GM23338 (cell line): ENCODE results near the gene PGP. TPM values are rescaled to one million over a fixed set of nuclear protein-coding genes. Genes with fewer than 3 reads are reported as not detected.

Experiments
- ATAC-seq: fragments of 200-7000 bp; cut with Tn5 transposase; 3 replicates; pipeline ENCODE4 v1.9.1; 2020
- DNase-seq: peaks from one replicate; pipeline ENCODE4 v3.0.0-alpha.2; 2015; ENCODE audit warnings: low spot score
- H2AFZ ChIP-seq: fragments of 200-600 bp; sonication (generic); 2 replicates; pipeline ENCODE4 v1.8.0; 2016; ENCODE audit warnings: antibody characterized with exemption, mild to moderate bottlenecking, moderate library complexity
- H3F3A ChIP-seq: fragments of 200-600 bp; sonication (generic); replicated peaks from 2 replicates; pipeline ENCODE4 v1.8.0; 2017; ENCODE audit warnings: antibody characterized with exemption, mixed run types, low read depth
- H3K27ac ChIP-seq: fragments of 200-600 bp; sonication (generic); 2 replicates; pipeline ENCODE4 v1.6.1; 2016; ENCODE audit warnings: low read depth
- H3K27me3 ChIP-seq: fragments of 200-600 bp; sonication (generic); 2 replicates; pipeline ENCODE4 v1.8.0; 2016; ENCODE audit warnings: mild to moderate bottlenecking, mixed run types, moderate library complexity; ENCODE audit not compliant: insufficient read depth
- H3K36me3 ChIP-seq: fragments of 200-600 bp; sonication (generic); 2 replicates; pipeline ENCODE4 v1.8.0; 2016; ENCODE audit warnings: mild to moderate bottlenecking; ENCODE audit not compliant: insufficient read depth
- H3K4me1 ChIP-seq: fragments of 200-600 bp; sonication (generic); 2 replicates; pipeline ENCODE4 v1.8.0; 2016; ENCODE audit warnings: mild to moderate bottlenecking, moderate library complexity; ENCODE audit not compliant: insufficient read depth
- H3K4me2 ChIP-seq: fragments of 200-600 bp; sonication (generic); 2 replicates; pipeline ENCODE4 v1.7.1; 2017; ENCODE audit warnings: mixed run types
- H3K4me3 ChIP-seq: fragments of 200-600 bp; sonication (generic); 2 replicates; pipeline ENCODE4 v1.6.1; 2016; ENCODE audit warnings: mixed run types
- H3K79me2 ChIP-seq: fragments of 200-600 bp; sonication (generic); replicated peaks from 2 replicates; pipeline ENCODE4 v1.8.0; 2017; ENCODE audit warnings: mild to moderate bottlenecking; ENCODE audit not compliant: insufficient read depth
- H3K9me2 ChIP-seq: fragments of 200-600 bp; sonication (generic); 2 replicates; pipeline ENCODE4 v1.8.0; 2017; ENCODE audit not compliant: insufficient read depth
- H4K20me1 ChIP-seq: fragments of 200-600 bp; sonication (generic); replicated peaks from 2 replicates; pipeline ENCODE4 v1.8.0; 2017; ENCODE audit warnings: mild to moderate bottlenecking; ENCODE audit not compliant: insufficient read depth
- H3K27ac Mint-ChIP-seq: 2 replicates; pipeline ENCODE4 v1.8.0; 2020; ENCODE audit warnings: inconsistent platforms, mild to moderate bottlenecking, moderate library complexity, mixed read lengths
- H3K27me3 Mint-ChIP-seq: 3 replicates; pipeline ENCODE4 v1.8.0; 2022; ENCODE audit warnings: low read depth, mild to moderate bottlenecking, moderate library complexity, mixed read lengths, inconsistent platforms; ENCODE audit not compliant: insufficient read depth, poor library complexity
- H3K36me3 Mint-ChIP-seq: 3 replicates; pipeline ENCODE4 v1.8.0; 2021; ENCODE audit warnings: low read depth, mild to moderate bottlenecking, inconsistent platforms, moderate library complexity, mixed read lengths
- H3K4me1 Mint-ChIP-seq: 3 replicates; pipeline ENCODE4 v1.8.0; 2020; ENCODE audit warnings: mild to moderate bottlenecking, inconsistent platforms, mixed read lengths
- H3K4me3 Mint-ChIP-seq: 3 replicates; pipeline ENCODE4 v1.8.0; 2021; ENCODE audit warnings: moderate library complexity, mild to moderate bottlenecking, inconsistent platforms, mixed read lengths
- H3K9me3 Mint-ChIP-seq: 3 replicates; pipeline ENCODE4 v1.8.0; 2020; ENCODE audit warnings: moderate library complexity, mild to moderate bottlenecking, inconsistent platforms, mixed read lengths
- CREB1 ChIP-seq: fragments of 250-450 bp; sonication (Bioruptor Pico); IDR thresholded peaks from 2 replicates; pipeline ENCODE4 v1.5.0; 2020; ENCODE audit warnings: low read depth, mild to moderate bottlenecking, moderate library complexity
- EZH2 ChIP-seq: fragments of 200-600 bp; sonication (generic); IDR thresholded peaks from one replicate; pipeline ENCODE4 v1.8.0; 2017; ENCODE audit warnings: antibody characterized with exemption, mild to moderate bottlenecking, low read depth; ENCODE audit not compliant: unreplicated experiment
- JUNB ChIP-seq: IDR thresholded peaks from one replicate; pipeline ENCODE4 v1.6.1; 2016; ENCODE audit warnings: antibody characterized with exemption; ENCODE audit not compliant: unreplicated experiment
- ZNF462 ChIP-seq: fragments of 250-450 bp; sonication (Bioruptor Pico); IDR thresholded peaks from 2 replicates; pipeline ENCODE4 v1.5.0; 2020; ENCODE audit warnings: mild to moderate bottlenecking, moderate library complexity
- polyA plus RNA-seq: library from polyadenylated mRNA; unstranded; fragments of >200 nt; fragmentation: Nextera tagmentation; extraction: Ambion mirVana; gene quantifications from 2 replicates; pipeline ENCODE4 v1.2.1, GENCODE V29; 2016
- total RNA-seq: library from RNA; depleted of rRNA; stranded (reverse); fragments of >200 nt; shearing (Covaris generic); gene quantifications from 2 replicates; pipeline ENCODE4 v1.2.3, GENCODE V29; 2014
- TF ChIP-seq, protein P1 (sequence below), 2 experiments: fragments of 200-600 bp in 1 of 2; sonication (generic) in 1 of 2; conservative IDR thresholded peaks; 2 replicates each; pipeline versions ENCODE4 v1.5.1 to v1.6.1; 2016 to 2017; ENCODE audit warnings: antibody characterized with exemption in 2 of 2, low read depth in 2 of 2, mild to moderate bottlenecking in 2 of 2, moderate library complexity in 1 of 2

The PGP gene
- total and polyA plus RNA-seq, 2 experiments from 2014 or later: 44.4 to 80.3 TPM

DNA sequence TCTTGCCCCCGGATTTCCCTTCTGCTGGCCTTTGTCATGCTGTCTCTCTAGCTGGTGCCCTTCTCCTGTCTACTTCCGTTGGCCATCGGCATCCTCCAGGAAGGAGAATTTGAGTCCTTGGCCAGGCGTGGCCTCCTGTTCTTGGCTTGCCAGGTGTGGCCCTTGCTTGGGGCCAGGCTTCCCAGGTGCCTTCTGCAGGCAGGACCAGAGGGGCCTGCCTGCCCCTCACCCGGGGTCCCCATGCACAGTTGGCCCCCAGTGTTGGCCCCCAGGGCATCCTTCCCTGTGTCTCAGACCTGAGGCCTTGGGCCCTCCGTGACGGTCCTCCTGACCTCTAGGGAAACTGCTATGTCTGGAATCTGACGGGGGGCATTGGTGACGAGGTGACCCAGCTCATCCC is 6.8 kb downstream of the PGP start (continued):
- TF ChIP-seq ZNF462 (CRISPR knock-in tag): no peak
- no peak for TF ChIP-seq CREB1 (CRISPR knock-in tag)
- no peak for TF ChIP-seq EZH2
- TF ChIP-seq, protein P1, sequence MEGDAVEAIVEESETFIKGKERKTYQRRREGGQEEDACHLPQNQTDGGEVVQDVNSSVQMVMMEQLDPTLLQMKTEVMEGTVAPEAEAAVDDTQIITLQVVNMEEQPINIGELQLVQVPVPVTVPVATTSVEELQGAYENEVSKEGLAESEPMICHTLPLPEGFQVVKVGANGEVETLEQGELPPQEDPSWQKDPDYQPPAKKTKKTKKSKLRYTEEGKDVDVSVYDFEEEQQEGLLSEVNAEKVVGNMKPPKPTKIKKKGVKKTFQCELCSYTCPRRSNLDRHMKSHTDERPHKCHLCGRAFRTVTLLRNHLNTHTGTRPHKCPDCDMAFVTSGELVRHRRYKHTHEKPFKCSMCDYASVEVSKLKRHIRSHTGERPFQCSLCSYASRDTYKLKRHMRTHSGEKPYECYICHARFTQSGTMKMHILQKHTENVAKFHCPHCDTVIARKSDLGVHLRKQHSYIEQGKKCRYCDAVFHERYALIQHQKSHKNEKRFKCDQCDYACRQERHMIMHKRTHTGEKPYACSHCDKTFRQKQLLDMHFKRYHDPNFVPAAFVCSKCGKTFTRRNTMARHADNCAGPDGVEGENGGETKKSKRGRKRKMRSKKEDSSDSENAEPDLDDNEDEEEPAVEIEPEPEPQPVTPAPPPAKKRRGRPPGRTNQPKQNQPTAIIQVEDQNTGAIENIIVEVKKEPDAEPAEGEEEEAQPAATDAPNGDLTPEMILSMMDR (conservative IDR thresholded peaks at IDR 0.05; ENCODE audit: low read depth in 2 of 2): no peak
- TF ChIP-seq JUNB: no peak

DNA sequence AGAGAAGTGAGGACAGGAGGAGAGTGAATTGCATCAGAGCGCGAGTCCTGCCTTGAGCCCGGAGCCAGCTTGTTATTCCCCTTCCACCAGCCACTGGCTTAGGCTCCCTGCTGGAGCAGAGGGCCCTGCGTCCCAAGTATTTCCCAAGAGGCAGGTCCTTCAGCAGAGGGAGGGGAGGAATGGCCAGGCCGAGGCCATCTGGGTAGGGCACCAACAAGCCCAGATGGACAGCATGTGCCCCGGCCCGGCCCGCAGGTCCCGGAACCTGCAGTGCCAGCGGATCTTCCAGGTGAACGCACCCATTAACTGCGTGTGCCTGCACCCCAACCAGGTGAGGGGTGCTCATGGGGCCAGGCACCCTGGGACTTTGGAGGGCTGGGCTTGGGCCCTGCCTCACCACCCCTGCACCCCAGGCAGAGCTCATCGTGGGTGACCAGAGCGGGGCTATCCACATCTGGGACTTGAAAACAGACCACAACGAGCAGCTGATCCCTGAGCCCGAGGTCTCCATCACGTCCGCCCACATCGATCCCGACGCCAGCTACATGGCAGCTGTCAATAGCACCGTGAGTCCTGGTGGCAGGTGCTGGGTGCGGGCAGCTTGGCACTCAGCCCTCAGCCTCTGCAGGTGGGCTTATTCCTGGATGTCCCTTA is 7.7 kb downstream of the PGP start:
- no peak for DNase-seq
- peaks cover 4% of the 10 kb centered on the region; the same call in 1 of the 2 replicates for H3K4me1 ChIP-seq
- TF ChIP-seq, protein P1 (conservative IDR thresholded peaks at IDR 0.05; ENCODE audit: low read depth in 2 of 2): no peak

More for the DNA sequence above, 7.7 kb downstream of the PGP start:
- no peak overlapping the region for H3K4me3 ChIP-seq
- no peaks in the 10 kb centered on the region for H3K9me2 ChIP-seq
- H3K36me3 ChIP-seq: no peaks in the 10 kb centered on the region
- no peak overlapping the region for H3K27ac ChIP-seq
- Mint-ChIP-seq H3K27ac (no peak overlapping the region), H3K4me1 (peaks cover 16% of the 10 kb centered on the region), H3K9me3 (no peaks in the 10 kb centered on the region), H3K27me3 (peaks cover 22% of the 10 kb centered on the region), H3K36me3 (peaks cover 17% of the 10 kb centered on the region), H3K4me3 (peak overlapping the region; percentile 84)
- H3F3A ChIP-seq: peaks cover 14% of the 10 kb centered on the region; the same call in 1 of the 2 replicates
- ATAC-seq: no peak
- no peak overlapping the region; the same call in 1 of the 2 replicates for H3K4me2 ChIP-seq
- no peaks in the 10 kb centered on the region; the same call in 1 of the 2 replicates for H4K20me1 ChIP-seq
- no peak overlapping the region for H2AFZ ChIP-seq
- no peaks in the 10 kb centered on the region for H3K79me2 ChIP-seq
- 0 out of 2 replicates have a peak, but pooled peaks cover 4% of the 10 kb centered on the region for H3K27me3 ChIP-seq
